GM11168 (cell line): ENCODE data around the gene IGSF9B.

ENCODE experiments used
- in situ Hi-C: fragments of 300-500 bp; cut with MboI; formaldehyde crosslinking; loops from one replicate; pipeline ENCODE4 v1.12.0; 2022; ENCODE audit warnings: low sequenced_read_pairs; ENCODE audit not compliant: unreplicated experiment

IGSF9B gene

DNA sequence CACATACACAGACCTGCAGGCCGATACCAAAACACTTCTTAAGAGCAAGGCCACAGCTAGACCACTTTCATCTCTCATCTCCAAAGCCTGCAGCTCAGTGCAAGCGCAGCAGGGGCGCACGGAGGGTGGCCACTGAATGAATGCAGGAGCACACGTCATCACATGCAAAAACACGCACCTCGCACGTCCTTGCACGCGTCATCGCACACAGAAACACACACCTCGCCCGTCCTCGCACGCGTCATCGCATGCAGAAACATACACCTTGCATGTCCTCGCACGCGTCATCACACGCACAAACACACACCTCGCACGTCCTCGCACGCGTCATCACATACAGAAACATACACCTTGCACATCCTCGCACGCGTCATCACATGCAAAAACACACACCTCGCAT lies 17.2 kb downstream of the IGSF9B start:
- in situ Hi-C loops, result no loop called here

DNA sequence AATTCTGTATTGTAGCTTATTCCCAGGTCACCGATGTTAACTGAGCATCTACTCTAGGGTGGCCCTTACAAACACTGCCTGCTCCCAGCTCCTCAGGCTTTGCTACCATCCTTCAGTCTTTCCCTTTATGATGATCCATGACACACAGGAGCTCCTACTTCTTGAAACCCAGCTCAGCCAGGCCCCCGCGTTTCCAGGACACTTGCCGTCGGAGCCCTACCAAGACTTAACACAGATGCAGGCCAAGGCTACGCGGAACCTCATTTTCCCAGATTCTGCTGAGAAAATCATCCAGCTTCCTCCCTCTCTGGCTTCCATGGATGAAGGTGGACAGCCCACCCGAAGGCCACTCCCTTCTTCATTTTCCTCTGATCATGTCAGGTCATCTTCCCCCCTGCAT lies 18.6 kb downstream of the IGSF9B start:
- in situ Hi-C loops, result no loop called here

DNA sequence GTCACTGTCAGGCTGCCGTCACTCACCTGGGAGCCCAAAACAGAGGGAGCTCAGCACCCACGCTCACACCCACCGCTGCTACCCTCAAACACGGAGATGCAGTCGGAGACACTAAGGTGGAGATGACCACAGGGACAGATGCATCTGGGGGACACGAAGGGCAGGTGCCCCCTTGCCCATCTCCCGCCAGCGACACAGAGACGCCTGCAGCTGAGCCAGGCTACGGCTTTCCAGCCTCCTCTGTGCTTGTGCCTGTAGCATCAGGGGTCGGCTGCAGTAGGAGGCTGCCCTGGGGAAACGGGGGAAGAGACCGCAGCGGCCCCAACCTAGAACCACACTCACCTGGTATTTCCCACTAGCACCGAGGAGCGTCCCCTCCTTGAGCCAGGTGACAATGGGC lies 19.3 kb downstream of the IGSF9B start:
- in situ Hi-C loops, result no loop called here

DNA sequence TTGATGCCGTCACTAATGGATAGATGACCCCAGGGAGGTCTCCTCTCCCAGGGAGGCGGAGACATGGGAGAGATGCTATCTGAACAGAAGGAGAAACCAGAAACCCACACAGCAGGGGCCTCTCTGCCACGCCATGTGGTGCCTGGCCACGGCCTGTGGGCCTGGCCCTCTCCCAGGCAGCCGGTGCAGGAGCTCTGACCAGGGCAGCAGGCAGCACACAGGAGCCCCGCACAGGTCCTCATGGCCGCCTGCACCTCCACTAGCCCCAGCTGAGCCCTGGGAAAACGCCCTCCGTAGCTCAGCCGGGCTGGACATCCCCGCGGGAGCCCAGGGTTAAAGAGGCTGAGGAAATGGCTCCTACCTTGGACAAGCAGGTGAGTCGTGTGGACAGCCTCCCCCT lies 19.8 kb downstream of the IGSF9B start:
- in situ Hi-C loops, result no loop called here

DNA sequence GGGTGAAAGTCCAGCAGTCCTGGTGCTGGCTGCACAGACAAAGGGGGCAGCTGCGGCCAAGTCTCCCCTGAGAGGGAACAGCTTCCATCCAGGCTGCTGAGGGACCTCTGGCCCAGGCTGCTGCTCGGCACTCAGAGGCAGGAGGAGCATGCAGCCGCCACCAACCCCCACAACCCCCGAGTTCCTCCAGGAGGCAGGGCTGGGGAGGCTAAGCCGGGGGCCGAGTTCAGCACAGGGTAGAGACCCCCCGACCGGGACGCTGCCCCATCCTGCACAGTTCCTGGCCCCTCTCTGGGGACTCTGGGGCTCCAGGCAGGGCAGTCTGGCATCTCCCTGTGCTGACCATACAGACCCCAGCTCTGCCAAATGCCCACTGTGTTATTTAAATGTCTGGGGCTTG lies 20.2 kb downstream of the IGSF9B start:
- in situ Hi-C loops, result no loop called here

DNA sequence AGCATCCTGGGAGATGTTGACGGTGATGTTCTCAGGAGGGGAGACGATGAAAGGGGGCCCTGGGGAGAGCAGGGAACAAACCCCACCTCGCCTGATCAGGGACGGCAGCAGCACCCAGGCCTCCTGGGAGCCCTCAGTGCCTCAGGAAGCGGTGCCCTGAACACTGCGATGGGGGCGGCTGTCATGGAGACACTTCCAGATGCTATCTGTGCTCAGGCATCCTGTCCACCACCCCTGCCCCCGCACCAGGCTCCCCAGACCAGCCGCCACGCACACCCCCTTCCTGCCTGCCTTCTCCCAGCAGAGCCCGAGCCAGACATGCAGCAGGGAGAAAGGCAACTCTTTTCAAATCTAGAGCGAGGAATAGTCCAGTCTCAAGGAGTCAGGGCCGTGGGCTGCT lies 20.6 kb downstream of the IGSF9B start:
- in situ Hi-C loops, result no loop called here

DNA sequence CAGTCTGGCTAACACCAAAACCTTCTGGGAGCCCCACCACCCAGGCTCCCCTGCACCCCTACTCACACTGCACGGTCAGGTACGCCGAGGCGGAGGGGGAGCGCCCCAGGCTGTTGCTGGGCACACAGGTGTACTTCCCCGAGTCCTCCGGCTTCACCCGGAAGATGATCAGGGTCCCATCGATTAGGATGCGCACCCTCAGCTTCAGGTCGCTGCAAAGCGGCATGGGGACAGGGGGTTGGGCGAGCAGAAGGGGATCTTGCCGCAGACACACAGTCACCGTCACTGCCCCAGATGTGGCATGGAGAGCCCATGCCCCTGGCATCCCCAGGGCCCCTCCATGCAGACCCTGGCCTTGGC lies 21.2 kb downstream of the IGSF9B start:
- in situ Hi-C loops, result no loop called here

DNA sequence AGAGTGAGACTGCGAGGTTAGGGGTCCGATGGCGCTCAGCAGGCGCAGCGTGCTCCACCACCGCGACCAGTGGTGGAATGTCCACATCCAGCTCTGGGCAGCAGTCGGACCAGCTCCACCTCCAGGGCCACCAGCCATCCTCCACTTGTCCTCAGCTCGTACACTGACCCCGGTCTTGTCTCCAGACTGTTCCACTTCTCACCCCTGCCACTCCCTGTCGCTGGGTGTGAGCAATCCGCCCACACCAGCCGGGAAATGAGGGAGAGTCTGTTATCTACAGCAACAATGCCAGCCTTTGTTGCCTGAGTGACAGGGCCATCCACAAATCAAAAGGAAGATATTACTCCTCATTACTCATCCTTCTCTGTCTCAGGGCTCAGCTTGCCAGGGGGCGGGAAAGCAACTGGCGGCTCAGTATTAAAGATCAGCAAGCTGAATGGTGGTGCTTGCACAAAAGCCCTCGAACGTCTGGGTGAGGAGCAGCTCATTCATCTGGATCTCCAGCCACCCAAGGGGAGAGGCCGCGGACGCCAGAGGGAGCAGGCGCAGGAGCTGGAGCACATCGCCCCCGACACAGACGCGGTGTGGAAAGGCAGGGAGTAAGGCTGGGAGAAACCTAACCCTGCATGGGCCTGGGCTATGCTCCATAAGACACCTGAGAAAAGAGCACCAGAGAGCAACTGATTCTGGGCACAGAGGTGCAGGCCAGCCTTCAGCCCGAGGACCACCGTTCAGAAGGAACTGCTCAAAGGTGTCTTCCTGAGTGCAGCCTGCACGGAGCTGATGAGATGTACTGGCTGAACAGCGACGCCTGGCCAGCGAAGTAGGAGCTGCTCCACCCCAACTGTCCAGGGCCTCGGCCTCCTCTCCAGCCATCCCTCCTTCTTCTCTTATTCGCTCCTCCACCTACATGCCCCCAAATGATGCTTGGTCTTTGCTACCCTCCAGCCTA lies 21.9 kb downstream of the IGSF9B start:
- in situ Hi-C loops, result no loop called here

DNA sequence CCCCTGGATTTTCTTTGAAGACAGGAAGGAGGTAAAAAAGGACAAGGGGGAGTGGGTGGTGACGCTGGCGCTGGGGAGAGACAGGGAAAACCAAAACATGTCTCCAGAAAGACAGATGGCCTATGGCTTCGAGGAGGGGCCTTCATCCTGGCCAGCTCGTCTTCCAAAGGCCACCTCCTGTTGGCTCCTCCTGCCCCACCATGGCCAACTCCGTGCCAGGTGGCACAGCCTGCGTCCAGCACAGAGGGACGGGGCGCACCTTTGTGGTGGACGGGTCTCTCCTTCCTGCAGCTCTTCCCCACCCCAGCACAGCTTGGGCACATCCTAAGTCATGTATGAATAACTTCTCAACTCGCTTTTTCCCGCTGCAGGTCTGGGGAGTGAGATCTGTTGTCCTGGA lies 22.7 kb downstream of the IGSF9B start:
- in situ Hi-C loops, result no loop called here

DNA sequence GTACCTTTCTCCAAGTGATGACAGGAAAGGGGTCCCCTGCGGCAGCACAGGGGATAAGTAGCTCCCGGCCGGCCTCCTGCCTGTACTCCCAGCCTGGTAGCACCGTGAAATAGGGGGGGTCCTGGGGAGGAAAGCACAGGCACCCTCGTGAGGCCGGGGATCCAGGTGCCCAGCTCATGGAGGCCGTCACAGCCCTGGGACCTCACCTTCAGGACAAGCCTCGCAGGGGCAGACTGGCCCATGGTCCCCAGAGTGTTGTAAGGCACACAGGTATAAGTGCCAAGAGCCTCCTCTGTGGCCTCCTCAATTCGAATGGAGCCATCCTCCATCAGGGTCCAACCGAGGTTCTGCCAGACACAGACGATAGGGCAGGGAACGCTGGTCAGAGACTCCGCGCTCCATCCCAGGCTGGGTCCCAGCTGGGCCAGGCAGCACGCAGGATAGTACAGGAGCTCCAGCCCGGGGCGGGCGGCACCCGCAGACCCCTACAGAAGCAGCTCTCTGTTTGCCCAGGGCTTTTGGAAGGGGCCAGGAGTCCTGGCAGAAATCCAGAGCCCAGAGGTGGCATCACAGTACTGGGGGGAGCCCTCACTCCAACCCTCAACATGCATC lies 25.2 kb downstream of the IGSF9B start:
- in situ Hi-C loops, result no loop called here

DNA sequence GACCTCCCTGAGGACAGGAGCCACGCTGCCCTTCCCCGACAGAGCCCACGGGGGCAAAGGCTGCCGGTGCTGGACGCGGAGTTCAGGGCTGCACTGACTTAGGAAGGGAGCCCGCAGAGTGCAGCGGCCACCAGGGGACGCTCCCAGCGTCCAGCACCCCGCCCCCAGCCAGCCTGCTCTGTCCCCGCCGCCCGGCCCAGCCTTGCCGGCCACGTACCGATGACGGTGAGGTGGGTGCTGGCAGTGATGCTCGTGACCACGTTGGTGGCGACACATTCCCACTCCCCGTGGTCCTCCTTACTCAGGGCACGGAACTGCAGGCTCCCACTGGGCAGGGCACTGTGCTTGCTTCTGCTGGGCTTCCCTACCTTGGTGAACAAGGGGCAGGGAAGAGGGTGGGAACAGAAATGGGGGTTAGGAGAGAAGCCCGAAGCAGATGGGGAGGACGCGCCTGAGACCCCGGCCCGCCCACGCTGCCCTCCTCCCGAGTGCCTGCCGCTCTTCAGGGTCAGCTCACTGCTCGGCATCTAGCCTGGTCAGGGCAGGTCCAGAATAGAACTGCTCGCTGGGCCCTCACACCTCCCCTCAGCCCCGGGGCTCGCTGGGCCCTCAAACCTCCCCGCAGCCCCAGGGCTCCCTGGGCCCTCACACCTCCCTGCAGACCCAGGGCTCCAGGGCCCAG lies 25.9 kb downstream of the IGSF9B start:
- in situ Hi-C loops, result no loop called here

DNA sequence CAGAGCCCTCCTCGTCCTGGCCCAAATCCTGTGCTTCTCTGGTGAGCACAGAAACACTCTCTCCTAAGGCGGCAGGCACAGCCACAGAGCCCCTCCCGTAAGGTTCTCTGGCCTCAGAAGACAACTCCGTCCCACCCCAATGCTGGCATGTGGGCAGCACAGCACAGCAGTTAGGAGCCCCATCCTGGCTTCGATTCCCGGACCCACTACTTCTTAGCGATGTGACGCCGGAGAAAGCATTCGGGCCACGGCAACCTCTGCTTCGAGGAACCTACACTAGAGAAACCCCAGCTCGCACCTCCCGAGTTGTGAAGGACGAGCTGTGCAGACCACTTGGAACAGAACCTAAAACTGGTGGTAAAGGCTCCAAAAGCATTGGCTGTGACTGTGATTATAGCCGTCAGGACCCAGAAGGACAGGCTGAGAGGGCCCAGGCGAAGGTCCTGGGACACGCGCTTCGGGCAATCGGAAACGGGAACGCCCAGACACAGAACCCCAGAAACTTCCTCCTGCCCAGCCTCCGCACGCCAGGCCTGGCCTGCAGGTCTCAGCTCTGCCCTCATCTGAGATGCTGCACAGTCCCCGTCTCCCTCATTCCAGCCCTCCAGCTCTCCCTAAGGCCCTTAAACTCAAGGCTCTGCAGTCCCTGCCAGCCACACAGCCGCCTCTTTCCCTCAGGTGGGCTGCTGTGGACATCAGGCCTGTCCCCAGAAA lies 26.6 kb downstream of the IGSF9B start:
- in situ Hi-C loops, result no loop called here

DNA sequence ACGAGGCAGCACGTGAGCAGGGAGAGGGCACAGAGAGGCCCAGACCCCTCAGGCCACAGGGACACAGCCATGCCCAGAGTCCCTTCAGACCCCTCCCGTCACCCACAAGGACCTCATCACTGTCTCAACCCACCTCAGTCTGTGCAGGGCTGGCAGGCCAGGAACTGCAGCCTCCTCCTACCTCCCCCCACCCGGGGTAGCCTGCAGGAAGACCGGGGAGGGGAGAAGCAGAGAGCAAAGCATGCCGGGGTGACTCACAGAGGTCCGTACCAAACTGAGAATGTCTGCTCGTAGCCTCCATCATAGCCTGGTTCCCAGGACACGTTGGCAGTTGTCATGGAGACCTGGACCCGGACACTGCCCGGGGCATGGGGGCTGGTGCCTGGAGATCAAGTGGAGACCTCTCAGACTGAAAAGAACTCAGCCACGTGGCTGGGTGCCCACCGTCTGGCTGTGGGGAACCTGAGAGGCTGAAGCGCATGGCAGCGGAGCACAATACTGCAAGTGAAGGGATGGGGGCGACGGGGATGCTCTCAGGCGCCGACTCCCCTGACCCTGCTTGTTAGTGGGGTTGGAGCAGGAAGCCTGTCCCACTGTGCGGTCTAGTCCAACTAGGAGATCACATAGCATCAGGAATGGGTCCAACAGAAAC lies 27.2 kb downstream of the IGSF9B start:
- in situ Hi-C loops, result no loop called here

DNA sequence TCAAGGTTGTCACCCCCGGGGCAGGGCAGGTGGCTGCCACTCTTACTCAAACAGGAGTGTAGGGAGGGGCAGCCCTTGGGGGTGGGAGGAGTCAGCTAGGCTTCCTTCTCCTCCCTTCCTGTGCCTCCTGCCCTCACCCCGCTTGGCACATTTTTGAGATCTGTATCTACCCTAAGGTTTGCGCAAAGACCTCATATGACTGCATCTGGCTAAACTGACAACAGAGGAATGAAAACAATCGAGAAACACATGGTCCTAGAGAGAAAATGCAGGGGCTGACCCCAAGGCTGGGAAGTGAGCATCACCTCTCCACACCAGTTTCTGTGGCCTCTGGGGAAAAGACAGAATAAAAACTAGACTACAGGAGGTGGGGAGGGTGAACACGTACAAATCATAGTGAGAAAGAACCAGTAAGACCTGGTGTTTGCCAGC lies 28.1 kb downstream of the IGSF9B start:
- in situ Hi-C loops, result no loop called here

DNA sequence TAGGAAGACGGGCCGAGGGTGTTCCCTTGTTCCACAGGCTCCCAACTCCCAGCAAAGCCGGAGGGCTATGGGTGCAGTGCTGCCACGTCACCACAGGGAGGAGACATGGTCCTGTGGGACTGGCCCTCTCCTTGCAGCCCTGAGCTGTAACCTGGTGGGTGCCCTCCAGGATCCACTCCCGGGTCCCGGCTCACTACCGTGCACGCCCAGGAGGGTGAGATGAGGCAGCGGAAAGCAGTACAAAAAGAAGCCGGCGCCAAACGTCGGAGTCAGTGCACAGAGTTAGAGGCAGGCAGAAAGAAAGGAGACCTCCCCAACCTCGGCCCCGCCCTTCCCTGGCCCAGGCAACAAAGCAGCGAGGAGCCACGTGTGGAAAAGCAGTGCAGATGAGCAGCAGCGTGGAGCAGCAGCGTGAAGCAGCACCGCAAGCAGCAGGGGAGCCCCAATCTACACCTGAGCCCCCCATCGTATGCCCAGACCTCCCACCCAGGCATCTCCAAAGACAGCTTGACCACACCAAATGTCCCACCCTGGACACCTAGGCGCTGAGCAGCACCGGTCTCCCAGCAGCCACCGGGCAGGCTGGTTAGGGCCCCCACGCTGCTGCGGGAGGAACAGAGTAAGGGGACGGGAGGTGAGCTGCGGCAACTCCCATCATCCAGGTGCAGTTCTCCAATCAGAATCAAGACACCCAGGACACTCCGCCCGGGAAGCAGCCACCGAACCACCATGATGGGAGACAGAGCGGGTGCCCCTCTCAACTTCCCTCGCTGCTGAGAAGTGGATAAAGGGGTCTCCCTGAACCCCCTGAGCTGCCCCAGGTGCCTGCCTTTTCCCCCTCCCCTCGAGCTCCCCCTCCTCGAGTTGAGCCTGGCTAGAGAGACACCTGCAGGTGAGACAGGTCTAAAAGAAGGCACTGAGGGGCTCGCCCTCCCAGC lies 28.8 kb downstream of the IGSF9B start:
- in situ Hi-C loops, result no loop called here

DNA sequence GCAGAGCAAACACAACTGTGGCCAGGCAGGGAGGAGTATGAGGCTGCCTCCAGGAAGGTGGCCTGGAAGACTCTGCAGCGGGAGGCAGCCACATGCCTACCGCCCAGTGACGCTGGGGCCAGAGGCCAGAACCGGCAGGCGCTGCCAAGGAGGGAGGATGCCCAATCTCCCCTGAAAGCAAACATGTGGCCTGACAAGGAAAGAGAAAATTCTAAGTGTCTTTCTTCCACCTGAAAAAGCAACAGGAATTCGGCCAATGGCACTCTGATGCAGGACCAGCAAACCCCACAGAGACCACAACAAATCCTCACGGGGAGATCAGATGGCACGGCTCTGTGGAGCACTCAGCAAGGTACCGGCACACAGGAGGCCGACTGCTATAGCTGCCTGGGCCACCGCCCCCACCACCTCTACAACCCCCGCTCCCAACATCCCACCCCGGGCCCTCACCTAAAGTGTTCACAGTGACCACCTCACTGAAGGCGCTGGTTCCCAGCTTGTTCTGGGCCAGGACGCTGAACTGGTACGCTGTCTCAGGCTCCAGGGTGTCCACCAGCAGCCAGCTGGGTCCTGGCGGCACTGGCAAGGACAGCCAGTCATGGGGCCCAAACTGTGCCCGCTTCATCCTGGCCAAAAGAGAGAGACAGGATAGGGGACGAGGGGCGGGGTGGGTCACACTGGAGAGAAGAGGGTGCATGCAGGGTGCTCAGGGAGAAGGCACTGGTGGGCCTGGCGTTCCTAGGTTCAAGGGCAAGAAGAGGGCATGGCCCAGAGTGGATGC lies 30.1 kb downstream of the IGSF9B start:
- in situ Hi-C loops, result no loop called here

DNA sequence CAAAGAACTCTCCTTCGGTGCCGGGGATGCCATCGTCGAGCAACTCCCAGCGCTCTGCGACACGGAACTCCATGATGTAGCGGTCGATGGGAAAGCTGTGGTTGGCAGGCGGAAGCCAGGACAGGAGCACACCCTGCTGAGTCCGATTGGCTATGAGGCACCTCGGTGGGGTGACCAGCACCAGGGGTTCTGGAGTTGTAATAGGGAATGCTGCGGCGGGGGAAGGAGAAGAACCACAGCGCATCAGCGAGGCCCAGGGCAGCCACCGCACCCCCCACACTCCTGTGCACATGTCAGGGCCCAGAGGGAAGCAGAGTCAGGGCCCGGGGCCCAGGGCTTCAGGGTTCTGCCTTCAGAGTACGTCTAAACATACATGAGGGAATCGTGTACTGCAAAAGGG lies 31.0 kb downstream of the IGSF9B start:
- in situ Hi-C loops, result no loop called here

DNA sequence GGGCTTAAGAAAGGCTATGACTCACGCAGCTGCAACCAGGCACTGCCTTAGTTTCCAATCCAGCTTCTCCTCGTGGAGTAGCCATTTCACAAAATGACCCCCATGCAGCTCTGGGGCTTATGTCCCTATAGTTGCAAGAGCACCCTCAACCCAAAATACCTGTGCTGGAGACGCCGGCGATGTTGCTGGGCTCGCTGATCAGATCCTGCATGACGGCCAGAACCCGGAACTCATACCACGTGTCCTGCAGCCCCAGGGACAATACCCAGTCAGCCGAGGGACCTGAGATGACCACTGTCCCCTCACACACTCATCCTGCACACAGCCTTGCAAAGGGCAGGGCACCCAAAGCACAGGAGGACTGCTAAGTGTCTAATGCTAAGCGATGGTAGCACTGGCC lies 32.1 kb downstream of the IGSF9B start:
- in situ Hi-C loops, result no loop called here
